GM19452 (cell line): ENCODE data around the gene UBAC2.

Experiments
- ATAC-seq: cut with Tn5 transposase; IDR thresholded peaks from one replicate; pipeline ENCODE4 v1.9.1; 2021; ENCODE audit not compliant: unreplicated experiment

UBAC2 gene

GRCh38 chr13:99426426-99426825 lies 225.8 kb downstream of the UBAC2 start:
- ATAC-seq = no peak

DNA sequence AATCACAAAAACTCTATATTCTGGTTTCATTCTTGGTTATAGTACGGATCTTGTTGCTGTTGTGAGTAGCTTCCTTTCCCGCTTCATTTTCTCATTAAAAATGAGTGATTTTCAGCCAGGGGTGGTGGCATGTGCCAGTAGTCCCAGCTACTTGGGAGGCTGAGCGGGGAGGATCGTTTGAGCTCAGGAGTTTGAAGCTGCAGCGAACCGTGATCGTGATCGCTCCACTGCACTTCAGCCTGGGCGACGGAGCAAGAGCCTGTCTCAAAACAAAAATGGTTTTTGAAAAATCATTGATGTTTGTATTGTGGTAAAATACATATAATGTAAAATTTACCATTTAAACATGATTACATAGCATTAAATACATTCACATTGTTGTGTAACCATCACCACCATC lies 229.0 kb downstream of the UBAC2 start:
- no peak for ATAC-seq

GRCh38 chr13:99431927-99432608 lies 231.4 kb downstream of the UBAC2 start:
- peak; percentile 33 for ATAC-seq

- peak; percentile 59 for ATAC-seq
Measured at GRCh38 chr13:99432609-99433542, 232.2 kb downstream of the UBAC2 start.

DNA sequence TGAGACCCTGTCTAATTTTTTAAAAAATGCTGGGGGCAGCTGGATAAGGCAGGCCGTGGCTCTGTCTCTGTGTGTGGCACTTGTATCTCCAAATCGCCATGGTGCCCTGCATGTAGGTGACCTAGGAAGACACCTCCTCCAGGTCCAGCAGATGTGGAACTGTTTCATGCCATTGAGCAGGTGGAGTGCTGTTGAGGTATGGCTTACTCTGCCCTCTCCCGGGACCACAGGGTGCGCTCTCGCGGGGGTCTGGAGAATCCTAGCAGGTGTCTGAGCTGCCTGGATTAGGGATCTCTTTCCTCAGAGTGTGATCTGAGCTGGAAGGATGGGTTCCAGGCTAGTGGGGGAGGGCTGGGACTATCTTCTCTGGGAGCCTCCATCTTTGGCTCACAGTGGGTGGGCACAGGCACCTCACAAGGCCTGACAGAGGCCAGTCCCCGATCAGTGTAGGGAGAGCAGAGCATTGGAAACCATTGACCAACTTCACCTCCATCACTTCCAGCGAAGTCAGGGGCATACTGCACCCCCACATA lies 233.0 kb downstream of the UBAC2 start:
- no peak for ATAC-seq

DNA sequence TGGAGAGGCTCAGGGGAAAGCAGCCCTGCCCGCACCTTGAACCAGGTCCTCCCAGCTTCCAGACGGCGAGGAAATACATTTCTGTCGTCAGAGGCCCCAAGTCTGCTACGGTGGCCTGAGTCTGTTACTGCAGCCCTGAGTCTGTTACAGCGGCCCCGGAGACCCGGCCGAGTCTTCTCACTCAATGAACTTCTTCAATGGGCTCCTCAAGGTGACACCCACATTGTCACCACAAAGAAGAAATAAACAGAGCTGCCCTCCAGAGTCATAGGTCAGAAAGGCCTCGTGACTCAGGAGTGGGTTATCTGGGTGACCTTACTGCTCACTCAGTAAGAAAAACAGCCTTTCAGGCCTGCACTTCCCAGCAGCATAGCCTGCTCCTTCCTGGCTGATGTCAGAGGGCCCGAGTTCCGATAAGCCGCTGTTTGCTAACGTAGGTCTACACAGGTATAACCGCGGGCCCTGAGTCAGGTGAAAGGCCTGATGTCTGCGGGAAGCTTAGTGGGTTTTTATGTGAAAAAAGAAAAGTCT lies 233.7 kb downstream of the UBAC2 start:
- no peak for ATAC-seq

DNA sequence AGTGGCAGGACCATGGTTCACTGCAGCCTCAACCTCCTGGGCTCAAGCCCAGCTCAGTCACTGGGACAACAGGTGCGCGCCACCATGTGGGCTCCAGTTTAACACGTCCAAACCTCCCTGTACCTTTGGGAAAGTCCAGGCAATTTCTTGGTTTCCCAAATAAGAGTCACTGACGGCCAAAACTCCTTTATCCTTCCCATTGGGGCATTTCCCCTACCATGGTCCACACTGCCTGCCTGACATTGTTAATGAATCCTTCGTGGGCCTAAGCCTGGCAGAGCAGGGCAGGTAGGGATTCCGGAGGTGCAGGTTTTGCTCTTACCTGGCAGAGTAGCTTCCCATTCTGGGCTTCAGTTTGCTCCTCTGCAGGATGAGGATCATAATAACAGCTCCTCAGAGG lies 234.5 kb downstream of the UBAC2 start:
- no peak for ATAC-seq

- ATAC-seq = no peak
Measured at GRCh38 chr13:99435998-99436397, 235.3 kb downstream of the UBAC2 start.
